Gastroesophageal sphincter (tissue), 3 donors: Measurements from ENCODE around the gene CARS2.

ENCODE experiments used
- CTCF ChIP-seq, 4 experiments: fragments of 200-600 bp in 2 of 4; fragments of 450-650 bp in 2 of 4; sonication (generic) in 1 of 4; IDR thresholded peaks; one replicate each; pipeline ENCODE4 v1.5.1; 2017 to 2019; ENCODE audit warnings: antibody characterized with exemption in 4 of 4, mild to moderate bottlenecking in 2 of 4, moderate library complexity in 2 of 4
- EP300 ChIP-seq: sonication (generic); formaldehyde crosslinking; IDR thresholded peaks from one replicate; pipeline ENCODE4 v1.6.1; 2017; ENCODE audit warnings: antibody characterized with exemption, mild to moderate bottlenecking
- POLR2A ChIP-seq, 2 donors: fragments of 450-650 bp; IDR thresholded peaks; one replicate each; pipeline ENCODE4 v1.6.1; 2017; ENCODE audit warnings: antibody characterized with exemption in 2 of 2, mild to moderate bottlenecking in 2 of 2, moderate library complexity in 1 of 2
- POLR2AphosphoS5 ChIP-seq: sonication (generic); formaldehyde crosslinking; IDR thresholded peaks from one replicate; pipeline ENCODE4 v1.6.1; 2017; ENCODE audit warnings: antibody characterized with exemption

DNA sequence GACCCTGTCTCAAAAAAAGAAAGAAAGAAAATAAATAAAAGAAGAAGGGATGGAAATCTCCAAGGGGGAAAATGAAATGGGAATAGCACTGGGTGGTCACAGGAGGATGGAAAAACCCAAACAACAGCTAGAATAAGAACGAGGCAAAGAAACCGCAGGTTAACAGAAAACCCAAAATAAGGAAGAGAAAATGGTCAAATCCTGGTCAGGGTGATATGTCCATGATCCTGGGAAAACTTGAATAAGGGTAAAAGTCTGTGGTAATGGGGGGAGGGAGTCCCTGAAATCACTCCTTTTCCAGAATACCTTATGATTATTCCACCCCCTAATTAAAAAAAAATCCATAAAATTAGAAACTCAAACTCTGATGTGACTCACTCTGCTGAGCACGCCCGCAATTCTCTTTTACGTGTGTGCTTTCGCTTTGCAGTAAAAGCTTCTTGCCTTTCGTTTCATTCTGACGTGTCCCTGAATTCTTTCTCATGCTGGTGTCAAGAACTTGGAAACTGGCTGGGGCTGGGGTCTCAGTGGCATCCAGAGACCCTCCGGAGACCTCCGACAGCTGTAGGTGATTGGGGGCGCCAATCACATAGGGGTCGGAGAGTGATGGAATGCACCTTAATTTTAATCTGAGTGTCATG, 94.8 kb downstream of the CARS2 start:
- TF ChIP-seq CTCF (IDR thresholded peaks at IDR 0.05) (no peak), POLR2A (IDR thresholded peaks at IDR 0.05) (no peak), POLR2AphosphoS5 (no peak), EP300 (no peak)
